Endothelial cell of umbilical vein (primary cell): ENCODE data around the gene KMT2B. TPM values are rescaled to one million over a fixed set of nuclear protein-coding genes. Genes with fewer than 3 reads are reported as not detected.

Experiments
- BruUV-seq: library from RNA; stranded (reverse); fragments of 400-500 nt; replicated peaks from 2 replicates; lab custom pipeline; 2021; lab: Mats Ljungman, UMichigan
- CTCF ChIA-PET: fragments of 300-600, 350-600 bp; sonication (Branson Sonifier 250); formaldehyde crosslinking; loops from one replicate; lab custom pipeline; 2021; ENCODE audit warnings: antibody characterized with exemption, inconsistent platforms; lab: Charles Lee
- POLR2A ChIA-PET: fragments of 300-600, 350-600 bp; sonication (Branson Sonifier 250); formaldehyde crosslinking; loops from one replicate; lab custom pipeline; 2021; ENCODE audit warnings: antibody characterized with exemption, inconsistent platforms; lab: Charles Lee
- DNase-seq: peaks from one replicate; pipeline ENCODE4 v3.0.0-alpha.2; 2011; ENCODE audit warnings: low read depth, low spot score
- FAIRE-seq: peaks from 2 replicates; lab custom pipeline; 2011; peaks lifted over from hg19 to GRCh38; lab: Jason Lieb, UNC
- H2AFZ ChIP-seq: 2 replicates; pipeline ENCODE4 v1.6.0; 2012; ENCODE audit warnings: low read depth, low read length, control low read depth, inconsistent platforms
- H3K27ac ChIP-seq: 2 replicates; pipeline ENCODE4 v1.5.1; 2011; ENCODE audit warnings: low read depth, mild to moderate bottlenecking, control low read depth, low read length, moderate library complexity; ENCODE audit not compliant: insufficient read depth
- H3K27me3 ChIP-seq, 2 experiments: 2 replicates each; pipeline versions ENCODE4 v1.6.0 to v1.6.1; 2011; ENCODE audit warnings: low read length in 2 of 2, mixed read lengths in 1 of 2; ENCODE audit not compliant: control insufficient read depth in 2 of 2, insufficient read depth in 2 of 2
- H3K36me3 ChIP-seq, 2 experiments: 2 replicates in 1 of 2; 3 replicates in 1 of 2; pipeline ENCODE4 v1.5.1; 2011; ENCODE audit warnings: low read length in 2 of 2, mild to moderate bottlenecking in 1 of 2, moderate library complexity in 1 of 2; ENCODE audit not compliant: control insufficient read depth in 2 of 2, insufficient read depth in 2 of 2; ENCODE audit errors: extremely low read depth in 1 of 2
- H3K4me1 ChIP-seq: 3 replicates; pipeline ENCODE4 v1.5.1; 2011; ENCODE audit warnings: mild to moderate bottlenecking, low read length; ENCODE audit not compliant: control insufficient read depth, insufficient read depth; ENCODE audit errors: extremely low read depth
- H3K4me2 ChIP-seq: 2 replicates; pipeline ENCODE4 v1.6.1; 2011; ENCODE audit warnings: low read length, control low read depth, mixed read lengths; ENCODE audit not compliant: insufficient read depth
- H3K4me3 ChIP-seq, 3 experiments: fragments of 200-600 bp in 1 of 3; sonication (generic), shearing (Covaris generic) in 1 of 3; replicated peaks in 1 of 3; 2 replicates each; pipeline ENCODE4 v1.5.1; 2011 to 2016; ENCODE audit warnings: control low read depth in 3 of 3, low read length in 3 of 3, mild to moderate bottlenecking in 2 of 3, inconsistent platforms in 1 of 3, low read depth in 1 of 3, moderate library complexity in 1 of 3; ENCODE audit not compliant: insufficient read depth in 1 of 3
- H3K79me2 ChIP-seq: 2 replicates; pipeline ENCODE4 v1.6.0; 2012; ENCODE audit warnings: low read length, inconsistent platforms; ENCODE audit not compliant: control insufficient read depth, insufficient read depth
- H3K9ac ChIP-seq: replicated peaks from 2 replicates; pipeline ENCODE3; 2011; ENCODE audit warnings: low read length, control low read depth; ENCODE audit not compliant: insufficient read depth; ENCODE audit errors: extremely low read depth
- H3K9me1 ChIP-seq: replicated peaks from 3 replicates; pipeline ENCODE4 v1.6.0; 2011; ENCODE audit warnings: mild to moderate bottlenecking, low read length; ENCODE audit not compliant: control insufficient read depth, insufficient read depth; ENCODE audit errors: extremely low read depth
- H3K9me3 ChIP-seq: replicated peaks from 2 replicates; pipeline ENCODE4 v1.5.1; 2012; ENCODE audit warnings: low read length, inconsistent platforms; ENCODE audit not compliant: control insufficient read depth, insufficient read depth
- H4K20me1 ChIP-seq: replicated peaks from 2 replicates; pipeline ENCODE3; 2011; ENCODE audit warnings: mild to moderate bottlenecking, low read length; ENCODE audit not compliant: control insufficient read depth, insufficient read depth; ENCODE audit errors: extremely low read depth
- EZH2 ChIP-seq: IDR thresholded peaks from 2 replicates; pipeline ENCODE4 v1.6.1; 2012; ENCODE audit warnings: borderline replicate concordance, low read depth, mild to moderate bottlenecking, moderate library complexity, low read length, inconsistent platforms; ENCODE audit not compliant: severe bottlenecking
- FOS ChIP-seq: IDR thresholded peaks from 2 replicates; pipeline ENCODE4 v1.6.1; 2011; ENCODE audit warnings: mild to moderate bottlenecking, low read length, moderate library complexity, borderline replicate concordance; ENCODE audit not compliant: insufficient read depth
- GATA2 ChIP-seq: IDR thresholded peaks from 2 replicates; pipeline ENCODE4 v1.7.0; 2011; ENCODE audit warnings: low read depth, mild to moderate bottlenecking, moderate library complexity, mixed read lengths, low read length; ENCODE audit not compliant: insufficient read length, insufficient read depth
- JUN ChIP-seq: IDR thresholded peaks from 2 replicates; pipeline ENCODE4 v1.6.1; 2011; ENCODE audit warnings: borderline replicate concordance, low read depth; ENCODE audit not compliant: insufficient read length, insufficient read depth
- MAX ChIP-seq: IDR thresholded peaks from 2 replicates; pipeline ENCODE4 v1.6.1; 2011; ENCODE audit not compliant: insufficient read depth, insufficient read length
- MYC ChIP-seq: IDR thresholded peaks from one replicate; pipeline ENCODE4 v1.6.1; 2011; ENCODE audit warnings: mild to moderate bottlenecking, low read depth, low read length
- POLR2A ChIP-seq: IDR thresholded peaks from 2 replicates; pipeline ENCODE4 v1.6.1; 2012; ENCODE audit warnings: low read depth, mild to moderate bottlenecking, control low read depth, low read length
- POLR2AphosphoS5 ChIP-seq: IDR thresholded peaks from 2 replicates; pipeline ENCODE4 v1.6.1; 2012; ENCODE audit warnings: low read depth, mild to moderate bottlenecking, control low read depth, low read length, moderate library complexity; ENCODE audit not compliant: insufficient read depth
- dilution Hi-C: fragments of 300-500 bp; cut with MboI; formaldehyde crosslinking; loops from one replicate; pipeline ENCODE4 v1.15.0; 2019; ENCODE audit warnings: low sequenced_read_pairs; ENCODE audit not compliant: extremely low pct_ligation_motif_present
- intact Hi-C: fragments of 100-400 bp; cut with micrococcal nuclease; formaldehyde crosslinking; loops from one replicate; pipeline ENCODE4 v1.10.0; 2022
- polyA plus RNA-seq, 4 experiments: library from polyadenylated mRNA; depleted of rRNA in 3 of 4; stranded (reverse) in 3 of 4; unstranded in 1 of 4; fragments of >200 nt; gene quantifications; 2 replicates each; pipeline versions ENCODE4 v1.2.1 to v1.2.3, GENCODE V29; 2011 to 2012; ENCODE audit warnings: missing spikeins in 1 of 4
- total RNA-seq: library from RNA; stranded (reverse); gene quantifications from 2 replicates; pipeline ENCODE4 v1.2.3, GENCODE V29; 2021
- TF ChIP-seq, protein P1 (sequence below), 2 donors: IDR thresholded peaks; 1 replicate in 1 of 2; 2 replicates in 1 of 2; pipeline ENCODE4 v1.5.1; 2011; ENCODE audit warnings: low read length in 2 of 2, mild to moderate bottlenecking in 2 of 2, moderate library complexity in 2 of 2, control low read depth in 1 of 2, inconsistent platforms in 1 of 2, low read depth in 1 of 2; ENCODE audit not compliant: insufficient read depth in 1 of 2; ENCODE audit errors: extremely low read depth in 1 of 2

The KMT2B gene
- total and polyA plus RNA-seq, 2 donors (not counting 3 experiments of a cell fraction or from before 2014, with no cell fraction given), result 28.4 to 37.2 TPM

- no TSS peak for BruUV-seq
- ChIA-PET POLR2A (no interaction called here), CTCF (no interaction called here)
- intact Hi-C loops (no loop called here), dilution Hi-C loops (no loop called here)
- Histone ChIP-seq H2AFZ (no peak overlapping the region), H3K9me3 (no peaks in the 10 kb centered on the region), H4K20me1 (no peaks in the 10 kb centered on the region), H3K9me1 (no peaks in the 10 kb centered on the region), H3K9ac (no peak overlapping the region), H3K36me3 (peaks cover 0 to 6% of the 10 kb centered on the region in 2 experiments), H3K27me3 (no peaks in the 10 kb centered on the region), H3K4me3 (no peak overlapping the region), H3K27ac (no peak overlapping the region), H3K4me1 (peaks cover 4% of the 10 kb centered on the region), H3K79me2 (no peaks in the 10 kb centered on the region), H3K4me2 (no peak overlapping the region)
- TF ChIP-seq POLR2A (no peak), GATA2 (no peak), MYC (no peak), JUN (no peak), POLR2AphosphoS5 (no peak), EZH2 (no peak), FOS (no peak), MAX (no peak)
- TF ChIP-seq, protein P1, sequence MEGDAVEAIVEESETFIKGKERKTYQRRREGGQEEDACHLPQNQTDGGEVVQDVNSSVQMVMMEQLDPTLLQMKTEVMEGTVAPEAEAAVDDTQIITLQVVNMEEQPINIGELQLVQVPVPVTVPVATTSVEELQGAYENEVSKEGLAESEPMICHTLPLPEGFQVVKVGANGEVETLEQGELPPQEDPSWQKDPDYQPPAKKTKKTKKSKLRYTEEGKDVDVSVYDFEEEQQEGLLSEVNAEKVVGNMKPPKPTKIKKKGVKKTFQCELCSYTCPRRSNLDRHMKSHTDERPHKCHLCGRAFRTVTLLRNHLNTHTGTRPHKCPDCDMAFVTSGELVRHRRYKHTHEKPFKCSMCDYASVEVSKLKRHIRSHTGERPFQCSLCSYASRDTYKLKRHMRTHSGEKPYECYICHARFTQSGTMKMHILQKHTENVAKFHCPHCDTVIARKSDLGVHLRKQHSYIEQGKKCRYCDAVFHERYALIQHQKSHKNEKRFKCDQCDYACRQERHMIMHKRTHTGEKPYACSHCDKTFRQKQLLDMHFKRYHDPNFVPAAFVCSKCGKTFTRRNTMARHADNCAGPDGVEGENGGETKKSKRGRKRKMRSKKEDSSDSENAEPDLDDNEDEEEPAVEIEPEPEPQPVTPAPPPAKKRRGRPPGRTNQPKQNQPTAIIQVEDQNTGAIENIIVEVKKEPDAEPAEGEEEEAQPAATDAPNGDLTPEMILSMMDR (IDR thresholded peaks at IDR 0.05; ENCODE audit: extremely low read depth in 1 of 2, insufficient read depth in 1 of 2, low read depth in 1 of 2, low read length in 2 of 2), result no peak
- FAIRE-seq (no peak), DNase-seq (no peak)
Measured at GRCh38 chr19:35780717-35781116, 62.9 kb downstream of the KMT2B start.
